ENCODE measurements around the gene NEK10.
A peak's percentile ranks its signal among the peaks of the same experiment; 100 is the strongest.
"Not testable (repeated sequence)": the region's sequence is repeated elsewhere in the genome, so short reads cannot be mapped to it uniquely, and the experiment has no call there.

Gene NEK10

GRCh38 chr3:27353221-27353620 lies 16.0 kb downstream of the NEK10 start:
- no peak for DNase-seq

GRCh38 chr3:27352047-27352446 lies 17.1 kb downstream of the NEK10 start:
- no peak for DNase-seq

GRCh38 chr3:27349832-27350231 lies 19.4 kb downstream of the NEK10 start:
- no peak for DNase-seq

GRCh38 chr3:27345959-27346865 lies 23.0 kb downstream of the NEK10 start:
- DNase-seq = no peak

- no peak for DNase-seq
Observed at GRCh38 chr3:27345493-27345892, 23.7 kb downstream of the NEK10 start.

GRCh38 chr3:27345045-27345444 lies 24.1 kb downstream of the NEK10 start:
- DNase-seq = no peak

- DNase-seq = no peak
Observed at GRCh38 chr3:27344192-27344591, 25.0 kb downstream of the NEK10 start.

GRCh38 chr3:27342267-27342666 lies 26.9 kb downstream of the NEK10 start:
- no peak for DNase-seq

GRCh38 chr3:27340534-27340933 lies 28.6 kb downstream of the NEK10 start:
- peak in 1 of 2 donors; percentile 8 for DNase-seq

- no peak for DNase-seq
Observed at GRCh38 chr3:27335571-27335970, 33.6 kb downstream of the NEK10 start.

GRCh38 chr3:27333843-27334242 lies 35.3 kb downstream of the NEK10 start:
- DNase-seq = no peak

- not testable (repeated sequence) for DNase-seq
Observed at GRCh38 chr3:27328982-27329762, 40.0 kb downstream of the NEK10 start.

GRCh38 chr3:27326629-27327545 lies 42.3 kb downstream of the NEK10 start:
- no peak for DNase-seq

- no peak for DNase-seq
Observed at GRCh38 chr3:27326202-27326601, 43.0 kb downstream of the NEK10 start.

GRCh38 chr3:27325419-27325818 lies 43.8 kb downstream of the NEK10 start:
- DNase-seq = no peak

- DNase-seq = no peak
Observed at GRCh38 chr3:27324686-27325085, 44.5 kb downstream of the NEK10 start.

GRCh38 chr3:27323087-27323570 lies 46.1 kb downstream of the NEK10 start:
- no peak for DNase-seq

- DNase-seq = no peak
Observed at GRCh38 chr3:27322634-27323033, 46.5 kb downstream of the NEK10 start.

- no peak for DNase-seq
Observed at GRCh38 chr3:27319847-27320526, 49.2 kb downstream of the NEK10 start.

GRCh38 chr3:27319304-27319703 lies 49.9 kb downstream of the NEK10 start:
- DNase-seq = no peak

GRCh38 chr3:27317096-27317495 lies 52.1 kb downstream of the NEK10 start:
- DNase-seq = no peak

GRCh38 chr3:27315003-27315402 lies 54.2 kb downstream of the NEK10 start:
- peak in 1 of 2 donors; percentile 26 for DNase-seq
